HG03575 (cell line): ENCODE data around the gene SCGB3A1.

Experiments used
- ATAC-seq: cut with Tn5 transposase; IDR thresholded peaks from one replicate; pipeline ENCODE4 v1.9.1; 2021; ENCODE audit not compliant: unreplicated experiment, insufficient number of reproducible peaks, low FRiP score; ENCODE audit errors: extremely low read depth

Gene SCGB3A1

GRCh38 chr5:180608572-180609310, 17.4 kb upstream of the SCGB3A1 start:
- ATAC-seq: no peak

GRCh38 chr5:180607861-180608571, 16.7 kb upstream of the SCGB3A1 start:
- ATAC-seq: no peak

GRCh38 chr5:180606215-180606785, 15.0 kb upstream of the SCGB3A1 start:
- ATAC-seq: no peak

GRCh38 chr5:180605554-180606214, 14.4 kb upstream of the SCGB3A1 start:
- no peak for ATAC-seq

GRCh38 chr5:180604271-180604670, 13.0 kb upstream of the SCGB3A1 start:
- no peak for ATAC-seq

- ATAC-seq: no peak
Observed at GRCh38 chr5:180603076-180603594, 11.8 kb upstream of the SCGB3A1 start.

- no peak for ATAC-seq
Observed at GRCh38 chr5:180602481-180603075, 11.3 kb upstream of the SCGB3A1 start.

GRCh38 chr5:180601591-180602480, 10.5 kb upstream of the SCGB3A1 start:
- ATAC-seq: no peak

GRCh38 chr5:180600554-180601041, 9.3 kb upstream of the SCGB3A1 start:
- no peak for ATAC-seq

- no peak for ATAC-seq
Observed at GRCh38 chr5:180599981-180600553, 8.8 kb upstream of the SCGB3A1 start.

- ATAC-seq: no peak
Observed at GRCh38 chr5:180599590-180599914, 8.3 kb upstream of the SCGB3A1 start.

GRCh38 chr5:180598797-180599589, 7.7 kb upstream of the SCGB3A1 start:
- ATAC-seq: no peak

- ATAC-seq: no peak
Observed at GRCh38 chr5:180598316-180598701, 7.0 kb upstream of the SCGB3A1 start.

- ATAC-seq: no peak
Observed at GRCh38 chr5:180596668-180597231, 5.5 kb upstream of the SCGB3A1 start.

- no peak for ATAC-seq
Observed at GRCh38 chr5:180596115-180596667, 4.9 kb upstream of the SCGB3A1 start.

GRCh38 chr5:180595381-180596114, 4.2 kb upstream of the SCGB3A1 start:
- no peak for ATAC-seq
